GM12878 (cell line): Measurements from ENCODE around the gene LMX1B.

Experiments
- BRCA1 ChIP-seq: IDR thresholded peaks from 2 replicates; pipeline ENCODE4 v1.6.1; 2011; ENCODE audit warnings: low read depth, low read length, improper control_type of control experiment
- CEBPB ChIP-seq, 2 experiments: fragments of 150-350 bp in 1 of 2; IDR thresholded peaks; 2 replicates each; pipeline ENCODE4 v1.6.1; 2012 to 2014; ENCODE audit warnings: low read depth in 2 of 2, low read length in 2 of 2, borderline replicate concordance in 1 of 2, inconsistent platforms in 1 of 2
- CHD1 ChIP-seq: IDR thresholded peaks from 2 replicates; pipeline ENCODE4 v1.6.1; 2012; ENCODE audit warnings: low read depth, low read length, improper control_type of control experiment
- CTCF ChIP-seq, 3 experiments: IDR thresholded peaks in 2 of 3; conservative IDR thresholded peaks in 1 of 3; 2 replicates each; pipeline ENCODE4 v1.5.1; 2011; ENCODE audit warnings: low read depth in 3 of 3, low read length in 3 of 3, mild to moderate bottlenecking in 3 of 3, control low read depth in 2 of 3, moderate library complexity in 2 of 3, inconsistent platforms in 1 of 3, mixed read lengths in 1 of 3; ENCODE audit not compliant: control insufficient read depth in 2 of 3, insufficient read depth in 1 of 3; ENCODE audit errors: extremely low read depth in 1 of 3
- EED ChIP-seq: sonication (generic); IDR thresholded peaks from 2 replicates; pipeline ENCODE4 v1.6.1; 2016; ENCODE audit warnings: antibody characterized with exemption, low read depth
- GABPA ChIP-seq: IDR thresholded peaks from 2 replicates; pipeline ENCODE4 v1.6.1; 2014; ENCODE audit warnings: antibody characterized with exemption, low read depth, mild to moderate bottlenecking, inconsistent platforms
- PAX8 ChIP-seq: fragments of 450-650 bp; IDR thresholded peaks from 2 replicates; pipeline ENCODE4 v1.6.1; 2017; ENCODE audit warnings: mild to moderate bottlenecking, moderate library complexity
- POLR2AphosphoS2 ChIP-seq: IDR thresholded peaks from 2 replicates; pipeline ENCODE4 v1.6.1; 2011; ENCODE audit warnings: low read depth, mild to moderate bottlenecking, low read length, improper control_type of control experiment, moderate library complexity
- RAD21 ChIP-seq: IDR thresholded peaks from 2 replicates; pipeline ENCODE4 v1.6.1; 2011; ENCODE audit warnings: mild to moderate bottlenecking, low read depth, low read length, moderate library complexity; ENCODE audit not compliant: insufficient read depth
- RFX5 ChIP-seq: IDR thresholded peaks from 2 replicates; pipeline ENCODE4 v1.6.1; 2011; ENCODE audit warnings: low read depth, low read length, improper control_type of control experiment
- STAT1 ChIP-seq: fragments of 450-650 bp; conservative IDR thresholded peaks from 2 replicates; pipeline ENCODE4 v1.6.1; 2014; ENCODE audit warnings: antibody characterized with exemption, mild to moderate bottlenecking

- TF ChIP-seq CTCF (IDR thresholded peaks at IDR 0.05 in 2 of 3, conservative IDR thresholded peaks at IDR 0.05 in 1 of 3; ENCODE audit: control insufficient read depth in 2 of 3, extremely low read depth in 1 of 3, insufficient read depth in 1 of 3, low read depth in 3 of 3, low read length in 3 of 3) (no peak), CHD1 (no peak), POLR2AphosphoS2 (no peak), CEBPB (IDR thresholded peaks at IDR 0.05; ENCODE audit: borderline replicate concordance in 1 of 2, low read depth in 2 of 2, low read length in 2 of 2) (no peak), BRCA1 (no peak), GABPA (no peak), EED (no peak), STAT1 (no peak), RFX5 (no peak), PAX8 (no peak), RAD21 (no peak)
Observed at GRCh38 chr9:126698756-126699155, 85.0 kb downstream of the LMX1B start.
